Lung (tissue), 12 donors: ENCODE results near the gene PRR3. TPM values are rescaled to one million over a fixed set of nuclear protein-coding genes. Genes with fewer than 3 reads are reported as not detected.
A peak's percentile ranks its signal among the peaks of the same experiment; 100 is the strongest.

Experiments
- ATAC-seq: fragments of 200-7000 bp; cut with Tn5 transposase; one replicate; pipeline ENCODE4 v1.9.1; 2020; ENCODE audit warnings: moderate number of reproducible peaks; ENCODE audit not compliant: insufficient read depth, low FRiP score
- DNase-seq, 3 donors: peaks; one replicate each; pipeline ENCODE4 v3.0.0-alpha.2; 2013 to 2017
- H3K27ac ChIP-seq, 2 donors: one replicate each; pipeline ENCODE4 v1.5.1; 2013; ENCODE audit warnings: mild to moderate bottlenecking in 2 of 2, moderate library complexity in 2 of 2, control low read depth in 1 of 2, inconsistent platforms in 1 of 2, low read depth in 1 of 2, low read length in 1 of 2
- H3K27me3 ChIP-seq, 3 donors: one replicate each; pipeline ENCODE4 v1.5.1; 2013; ENCODE audit warnings: low read length in 2 of 3; ENCODE audit not compliant: control insufficient read depth in 3 of 3, insufficient read depth in 3 of 3
- H3K36me3 ChIP-seq, 4 donors: one replicate each; pipeline ENCODE4 v1.5.1; 2013; ENCODE audit warnings: low read length in 4 of 4, mild to moderate bottlenecking in 1 of 4, moderate library complexity in 1 of 4; ENCODE audit not compliant: control insufficient read depth in 4 of 4, insufficient read depth in 4 of 4
- H3K4me1 ChIP-seq, 5 donors: one replicate each; pipeline ENCODE4 v1.5.1; 2013; ENCODE audit warnings: low read length in 5 of 5, mild to moderate bottlenecking in 2 of 5, moderate library complexity in 1 of 5; ENCODE audit not compliant: control insufficient read depth in 5 of 5, insufficient read depth in 5 of 5
- H3K4me3 ChIP-seq: one replicate; pipeline ENCODE4 v1.5.1; 2013; ENCODE audit warnings: mild to moderate bottlenecking, control low read depth, moderate library complexity
- H3K9ac ChIP-seq, 2 donors: one replicate each; pipeline ENCODE4 v1.5.1; 2013; ENCODE audit warnings: low read length in 2 of 2, control low read depth in 1 of 2; ENCODE audit not compliant: insufficient read depth in 1 of 2
- H3K9me3 ChIP-seq, 4 donors: one replicate each; pipeline ENCODE4 v1.5.1; 2013; ENCODE audit warnings: low read length in 3 of 4, mild to moderate bottlenecking in 1 of 4, moderate library complexity in 1 of 4; ENCODE audit not compliant: control insufficient read depth in 4 of 4, insufficient read depth in 3 of 4
- WGBS, 2 donors: extraction: QIAGEN DNeasy Blood & Tissue Kit; methylation state at CpG; one replicate each; pipeline ENCODE4 v1.1.7; 2013; 5-methylcytosine and 5-hydroxymethylcytosine counted together
- polyA plus RNA-seq, 2 donors: library from polyadenylated mRNA; stranded (reverse); fragments of 200-250 nt; gene quantifications; one replicate each; pipeline ENCODE4 v1.2.1, GENCODE V29; 2013
- total RNA-seq, 2 donors: library from RNA; depleted of rRNA in 1 of 2; stranded (reverse); fragments of >200 nt in 1 of 2; gene quantifications; one replicate each; pipeline ENCODE4 v1.2.1, GENCODE V29; 2014 to 2021
- TF ChIP-seq, protein P1 (sequence below): IDR thresholded peaks from 2 replicates; pipeline ENCODE4 v1.5.1; 2012; ENCODE audit warnings: mild to moderate bottlenecking; ENCODE audit errors: control extremely low read depth, extremely low read depth
- donor health status: control.
- donor health status: control.
- donor health status: Bipolar disorder and iron deficiency.
- donor health status: healthy.
- donor health status: DM: yes; HTN: yes; CAD: no.

Gene PRR3
- total and polyA plus RNA-seq, 4 donors: 8.4 to 11.5 (median 9.8) TPM

DNA sequence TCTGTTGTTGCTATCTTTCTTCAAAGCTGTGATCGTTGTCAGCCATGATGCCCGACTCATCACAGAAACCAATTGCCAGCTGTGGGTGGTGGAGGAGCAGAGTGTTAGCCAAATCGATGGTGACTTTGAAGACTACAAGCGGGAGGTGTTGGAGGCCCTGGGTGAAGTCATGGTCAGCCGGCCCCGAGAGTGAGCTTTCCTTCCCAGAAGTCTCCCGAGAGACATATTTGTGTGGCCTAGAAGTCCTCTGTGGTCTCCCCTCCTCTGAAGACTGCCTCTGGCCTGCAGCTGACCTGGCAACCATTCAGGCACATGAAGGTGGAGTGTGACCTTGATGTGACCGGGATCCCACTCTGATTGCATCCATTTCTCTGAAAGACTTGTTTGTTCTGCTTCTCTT lies 33.4 kb downstream of the PRR3 start:
- no peak overlapping the region for H3K4me3 ChIP-seq

DNA sequence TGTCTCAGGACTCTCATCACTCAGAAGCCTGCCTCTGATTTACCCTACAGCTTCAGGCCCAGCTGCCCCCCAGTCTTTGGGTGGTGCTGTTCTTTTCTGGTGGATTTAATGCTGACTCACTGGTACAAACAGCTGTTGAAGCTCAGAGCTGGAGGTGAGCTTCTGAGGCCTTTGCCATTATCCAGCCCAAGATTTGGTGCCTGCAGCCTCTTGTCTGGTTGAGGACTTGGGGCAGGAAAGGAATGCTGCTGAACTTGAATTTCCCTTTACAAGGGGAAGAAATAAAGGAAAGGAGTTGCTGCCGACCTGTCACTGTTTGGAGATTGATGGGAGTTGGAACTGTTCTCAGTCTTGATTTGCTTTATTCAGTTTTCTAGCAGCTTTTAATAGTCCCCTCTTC lies 33.9 kb downstream of the PRR3 start:
- peak; percentile 45 to 84 (median 67) for DNase-seq
- Histone ChIP-seq H3K9me3 (no peaks in the 10 kb centered on the region), H3K4me3 (no peak overlapping the region), H3K9ac (no peak overlapping the region), H3K36me3 (peaks cover 22 to 55% (median 31%) of the 10 kb centered on the region in 4 donors), H3K4me1 (peaks cover 0 to 8% (median 3%) of the 10 kb centered on the region in 5 donors), H3K27me3 (no peaks in the 10 kb centered on the region), H3K27ac (peak overlapping the region in 1 of 2 donors; percentile 14)
- TF ChIP-seq, protein P1, sequence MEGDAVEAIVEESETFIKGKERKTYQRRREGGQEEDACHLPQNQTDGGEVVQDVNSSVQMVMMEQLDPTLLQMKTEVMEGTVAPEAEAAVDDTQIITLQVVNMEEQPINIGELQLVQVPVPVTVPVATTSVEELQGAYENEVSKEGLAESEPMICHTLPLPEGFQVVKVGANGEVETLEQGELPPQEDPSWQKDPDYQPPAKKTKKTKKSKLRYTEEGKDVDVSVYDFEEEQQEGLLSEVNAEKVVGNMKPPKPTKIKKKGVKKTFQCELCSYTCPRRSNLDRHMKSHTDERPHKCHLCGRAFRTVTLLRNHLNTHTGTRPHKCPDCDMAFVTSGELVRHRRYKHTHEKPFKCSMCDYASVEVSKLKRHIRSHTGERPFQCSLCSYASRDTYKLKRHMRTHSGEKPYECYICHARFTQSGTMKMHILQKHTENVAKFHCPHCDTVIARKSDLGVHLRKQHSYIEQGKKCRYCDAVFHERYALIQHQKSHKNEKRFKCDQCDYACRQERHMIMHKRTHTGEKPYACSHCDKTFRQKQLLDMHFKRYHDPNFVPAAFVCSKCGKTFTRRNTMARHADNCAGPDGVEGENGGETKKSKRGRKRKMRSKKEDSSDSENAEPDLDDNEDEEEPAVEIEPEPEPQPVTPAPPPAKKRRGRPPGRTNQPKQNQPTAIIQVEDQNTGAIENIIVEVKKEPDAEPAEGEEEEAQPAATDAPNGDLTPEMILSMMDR: no peak
- 34 to 54% methylated on average over 1 of the region's 1 CpG for WGBS, 2 donors
- ATAC-seq: peak; percentile 55

More for the DNA sequence above, 33.4 kb downstream of the PRR3 start:
- peak overlapping the region in 1 of 2 donors; percentile 14 for H3K27ac ChIP-seq
- TF ChIP-seq, protein P1: no peak
- no peaks in the 10 kb centered on the region for H3K27me3 ChIP-seq
- H3K36me3 ChIP-seq: peaks cover 22 to 60% (median 36%) of the 10 kb centered on the region in 4 donors
- 75 to 89% methylated on average over 8 of the region's 8 CpGs for WGBS, 2 donors
- ATAC-seq (no peak), DNase-seq (no peak)
- H3K4me1 ChIP-seq: peaks cover 0 to 8% (median 3%) of the 10 kb centered on the region in 5 donors
- no peak overlapping the region for H3K9ac ChIP-seq
- no peaks in the 10 kb centered on the region for H3K9me3 ChIP-seq

DNA sequence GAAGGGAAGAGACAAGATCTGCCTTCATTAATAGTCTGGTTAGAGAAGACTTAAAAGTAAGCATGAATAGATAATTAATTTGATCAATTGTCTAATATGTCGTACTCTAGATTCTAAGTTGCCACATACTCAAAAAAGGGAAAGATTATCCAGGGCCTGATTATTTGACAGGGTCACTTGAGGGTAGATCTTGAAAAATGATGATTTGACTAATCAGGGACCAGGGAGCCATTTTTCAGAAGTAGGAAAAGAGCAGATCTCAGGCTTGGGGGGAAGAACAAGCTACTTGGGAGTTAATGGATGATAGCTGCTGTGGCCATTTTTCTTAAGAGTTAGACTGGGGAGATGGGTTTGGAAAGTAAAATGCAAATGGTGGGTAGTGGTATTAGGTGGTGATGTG lies 35.2 kb downstream of the PRR3 start:
- Histone ChIP-seq H3K4me1 (peaks cover 0 to 8% (median 3%) of the 10 kb centered on the region in 5 donors), H3K4me3 (no peak overlapping the region), H3K9ac (no peak overlapping the region), H3K36me3 (peaks cover 17 to 46% (median 23%) of the 10 kb centered on the region in 4 donors), H3K27ac (peak overlapping the region in 1 of 2 donors; percentile 10), H3K27me3 (no peaks in the 10 kb centered on the region), H3K9me3 (no peaks in the 10 kb centered on the region)
- ATAC-seq (no peak), DNase-seq (no peak)
- 96 to 97% methylated on average over 1 of the region's 1 CpG for WGBS, 2 donors
- TF ChIP-seq, protein P1: no peak
